ENCODE data around the gene FHL1. TPM values are rescaled to one million over a fixed set of nuclear protein-coding genes. Genes with fewer than 3 reads are reported as not detected.
"Not testable (repeated sequence)": the region's sequence is repeated elsewhere in the genome, so short reads cannot be mapped to it uniquely, and the experiment has no call there.

FHL1 gene
- total RNA-seq, 1 donor from 2014 or later, result 90.6 TPM

DNA sequence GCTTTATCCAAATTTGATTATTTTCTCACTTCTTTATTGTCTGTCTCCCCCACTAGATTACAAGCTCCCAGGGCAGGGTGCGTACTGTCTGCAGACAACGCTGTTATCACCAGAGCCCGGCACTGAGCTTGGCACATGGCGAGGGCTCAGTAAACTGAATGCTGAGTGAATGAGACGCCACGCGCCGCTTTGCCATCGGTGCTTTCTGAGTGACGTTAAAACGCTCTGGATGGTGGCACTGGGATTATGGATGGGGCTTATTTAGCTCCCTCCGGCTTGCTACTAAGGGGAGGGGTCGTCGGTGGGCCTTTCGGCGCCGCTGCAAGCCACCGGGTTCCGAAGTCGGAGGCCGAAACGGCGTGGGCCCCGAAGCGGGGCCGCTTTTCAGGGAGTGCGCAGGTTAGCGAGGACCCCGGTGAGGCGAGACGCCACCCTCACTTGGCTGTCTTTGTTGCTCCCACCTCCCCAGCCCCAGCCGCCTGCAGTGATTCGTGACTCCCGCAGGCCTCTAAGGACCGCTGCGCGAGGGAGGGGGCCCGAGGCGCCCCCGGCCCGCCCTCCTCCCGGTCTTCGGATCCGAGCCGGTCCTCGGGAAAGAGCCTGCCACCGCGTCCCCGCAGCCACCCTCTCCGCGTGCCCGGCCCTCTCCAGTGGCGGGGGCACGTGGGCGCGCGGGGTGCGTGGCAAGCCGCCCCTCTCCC lies 569 bp upstream of the FHL1 start:
- peak in 1 of 2 donors; percentile 42 for DNase-seq (ENCODE audit: low read depth in 2 of 2)

DNA sequence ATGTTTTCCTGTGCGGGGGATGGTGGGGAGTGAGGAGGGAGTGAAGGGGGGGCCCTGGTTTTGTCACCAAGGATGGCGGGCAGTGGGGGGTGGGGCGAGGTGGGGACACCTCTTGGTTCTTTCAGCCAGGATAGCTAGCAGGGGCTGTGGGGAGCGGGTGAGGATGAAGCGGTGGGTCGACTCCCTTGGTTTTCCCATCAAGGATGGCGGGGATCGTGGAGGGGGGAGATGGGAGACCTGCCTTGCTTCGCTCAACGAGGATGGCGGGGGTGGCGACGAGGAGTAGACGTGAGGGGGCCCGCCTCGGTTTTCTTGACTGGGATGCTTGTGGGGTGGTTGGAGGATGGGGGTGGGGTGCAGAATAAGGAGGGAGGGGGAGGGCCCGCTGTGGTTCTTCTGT lies 643 bp downstream of the FHL1 start:
- DNase-seq (ENCODE audit: low read depth in 2 of 2), result no peak

DNA sequence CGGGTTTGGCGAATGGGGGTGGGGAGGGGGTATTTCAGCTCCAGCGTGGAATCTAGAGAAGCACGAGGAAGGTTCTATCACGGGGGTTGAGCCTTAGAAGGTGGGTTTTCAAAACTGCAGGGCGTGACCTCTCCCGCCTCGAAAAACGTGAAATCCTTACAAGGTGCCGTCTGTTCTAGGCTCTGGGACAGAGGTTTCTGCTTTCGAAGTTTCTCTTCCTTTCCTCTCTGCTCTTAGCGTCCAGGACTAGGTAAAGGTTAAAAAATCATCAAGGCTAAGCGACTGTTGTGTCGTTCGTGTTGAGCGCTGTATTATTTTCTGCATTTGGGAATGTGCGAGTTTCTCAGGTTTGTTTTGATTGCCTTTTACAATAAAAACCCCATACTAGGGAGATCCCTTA lies 1.1 kb downstream of the FHL1 start:
- no peak for DNase-seq (ENCODE audit: low read depth in 2 of 2)

DNA sequence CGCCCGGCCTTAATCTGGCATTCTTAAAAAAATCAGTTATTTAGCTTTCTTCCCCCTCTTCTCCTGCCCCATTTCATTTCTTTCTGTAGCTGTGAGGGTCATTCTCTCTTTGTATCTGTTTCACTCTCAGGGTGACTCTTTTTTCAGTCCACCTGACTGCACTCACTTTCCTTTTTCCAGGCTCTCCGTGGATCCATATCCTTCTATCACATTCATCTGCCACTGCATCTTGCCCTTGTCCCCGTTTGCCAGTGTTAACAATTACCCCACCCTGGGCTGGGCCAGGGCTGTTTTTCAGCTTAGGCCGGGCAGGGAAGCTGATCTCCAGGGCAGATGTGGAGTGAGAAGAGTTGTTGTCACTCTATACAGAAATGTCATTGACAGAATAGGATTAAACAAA lies 7.7 kb downstream of the FHL1 start:
- DNase-seq (ENCODE audit: low read depth in 2 of 2), result no peak

DNA sequence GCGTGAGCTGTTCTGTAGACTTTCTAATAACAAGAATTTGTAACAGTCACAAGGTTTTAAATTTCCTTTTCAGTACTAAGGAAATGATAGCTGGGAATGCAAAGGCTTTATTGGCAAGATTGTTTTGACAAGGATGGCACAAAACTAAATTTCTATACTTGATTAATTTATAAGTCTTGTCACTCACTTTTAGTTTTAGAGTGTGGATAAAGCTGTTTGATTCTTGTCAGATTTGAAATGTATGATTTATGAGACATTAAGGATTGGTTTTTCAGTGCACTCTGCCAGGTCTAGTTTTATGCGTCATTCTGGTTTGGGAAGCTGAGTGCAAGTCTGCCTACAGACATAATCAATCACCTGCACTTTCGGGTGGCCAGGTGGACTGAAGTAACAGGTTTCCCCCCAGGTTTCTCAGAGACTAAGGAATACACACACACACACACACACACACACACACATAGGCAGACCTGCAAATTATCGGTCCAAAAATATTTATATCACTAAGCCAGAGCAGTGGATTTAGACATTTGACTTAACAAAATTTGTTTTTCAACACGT lies 9.3 kb downstream of the FHL1 start:
- DNase-seq (ENCODE audit: low read depth in 2 of 2), result no peak

DNA sequence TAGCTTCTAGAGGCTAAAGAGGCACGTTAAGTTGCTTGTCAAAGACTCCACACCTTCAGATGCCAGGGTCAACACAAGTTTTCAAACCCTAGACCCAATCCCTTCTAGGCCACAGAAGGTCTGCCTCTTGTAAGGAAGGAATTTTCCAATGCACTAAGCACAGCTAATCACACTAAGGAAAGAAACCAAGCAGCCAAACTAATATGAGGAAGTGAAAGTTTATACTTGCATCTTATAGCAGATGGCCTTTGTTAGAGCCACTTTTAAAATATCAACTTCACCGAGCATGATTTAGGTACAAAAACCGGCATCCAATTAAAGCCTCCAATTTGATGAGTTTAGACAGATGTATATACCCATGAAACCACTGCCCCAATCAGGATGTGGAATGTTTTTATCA lies 9.9 kb downstream of the FHL1 start:
- DNase-seq (ENCODE audit: low read depth in 2 of 2), result no peak

DNA sequence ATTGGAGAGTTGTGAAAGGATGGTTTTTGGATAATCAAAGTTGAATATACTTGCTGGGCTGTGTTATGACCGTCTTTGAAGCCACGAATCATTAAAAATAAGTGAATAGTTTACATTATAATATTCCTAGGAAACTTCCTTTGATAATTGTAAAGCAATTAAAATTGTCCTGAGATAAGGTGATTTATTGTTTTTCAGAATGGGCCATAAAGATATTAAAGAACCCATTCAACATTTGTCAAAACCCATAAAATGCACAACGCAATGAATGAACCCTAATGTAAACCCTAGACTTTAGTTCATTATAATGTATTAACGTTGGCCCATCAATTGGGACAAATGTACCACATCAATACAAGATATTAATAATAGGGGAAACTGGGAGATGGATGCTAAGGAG lies 11.4 kb downstream of the FHL1 start:
- DNase-seq (ENCODE audit: low read depth in 2 of 2), result no peak

DNA sequence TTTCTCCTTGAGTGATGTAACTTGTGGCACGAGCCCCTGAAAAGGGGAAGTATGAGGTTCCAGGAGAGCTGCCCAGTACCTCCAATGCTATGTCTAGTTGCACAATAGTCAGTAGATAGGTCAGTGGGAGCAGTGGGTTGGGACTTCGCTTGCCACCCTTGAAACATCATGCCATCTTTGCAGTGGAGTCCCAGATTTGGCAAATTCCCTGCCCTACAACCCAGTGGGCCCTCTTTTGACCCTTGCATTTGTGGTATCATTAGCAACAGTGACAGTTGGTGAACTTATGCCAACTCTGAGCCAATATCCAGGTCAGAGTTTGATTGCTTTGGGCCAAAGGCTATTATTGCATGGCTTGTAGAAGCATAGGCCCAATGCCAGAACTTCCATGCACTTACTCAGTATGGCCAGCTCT lies 12.3 kb downstream of the FHL1 start:
- no peak for DNase-seq (ENCODE audit: low read depth in 2 of 2)

DNA sequence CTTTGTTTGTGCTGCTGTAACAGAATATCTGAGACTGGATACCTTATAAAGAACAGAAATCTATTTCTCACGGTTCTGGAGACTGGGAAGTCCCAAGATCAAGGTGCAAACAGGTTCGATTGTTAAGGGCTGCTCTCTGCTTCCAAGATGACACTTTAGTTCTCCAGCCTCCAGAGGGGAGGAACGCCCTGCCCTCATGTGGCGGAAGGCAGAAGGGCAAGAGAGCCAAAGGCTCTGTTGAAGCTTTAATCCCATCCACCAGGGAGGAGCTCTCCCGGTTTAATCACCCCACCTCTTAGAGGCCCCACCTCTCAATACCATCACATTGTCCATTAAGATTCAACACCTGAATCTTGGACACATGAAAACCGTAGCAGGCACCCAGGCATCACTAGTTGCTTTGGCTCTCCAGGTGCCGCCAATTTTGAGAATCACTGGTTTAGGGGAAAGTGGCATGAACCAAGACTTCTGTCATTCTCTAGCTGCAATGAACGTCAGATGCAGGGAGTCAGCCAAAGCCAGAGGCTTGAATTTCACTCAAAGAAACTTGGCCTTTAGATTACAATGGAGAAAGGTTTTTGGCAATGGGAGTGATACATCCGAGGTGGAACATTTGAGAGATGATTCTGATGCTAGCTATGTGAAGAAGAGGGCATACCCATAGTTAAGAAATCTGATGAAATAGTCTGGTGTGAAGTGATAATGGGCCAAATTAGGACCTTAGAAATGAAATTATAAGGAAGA lies 15.7 kb downstream of the FHL1 start:
- peak in 1 of 2 donors; percentile 58 for DNase-seq (ENCODE audit: low read depth in 2 of 2)

DNA sequence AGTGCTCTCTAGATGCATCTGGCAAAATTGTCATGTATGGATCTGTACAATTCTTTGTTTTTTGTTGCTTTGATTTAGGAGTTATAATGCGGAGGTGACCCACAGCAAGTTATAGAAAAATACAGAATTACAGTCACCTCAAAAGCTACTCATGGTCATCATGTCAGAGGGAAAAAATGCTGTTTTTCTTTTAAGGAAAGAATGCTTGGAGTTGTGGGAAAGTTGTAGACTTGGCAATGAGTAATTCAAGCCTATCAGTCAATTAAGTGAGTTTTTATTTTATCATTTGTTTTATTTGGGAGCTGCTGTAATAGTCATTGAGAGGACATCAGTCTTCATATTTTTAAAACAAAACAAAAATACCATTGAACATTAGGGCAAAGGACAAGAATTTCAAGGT lies 16.4 kb downstream of the FHL1 start:
- DNase-seq (ENCODE audit: low read depth in 2 of 2), result no peak

DNA sequence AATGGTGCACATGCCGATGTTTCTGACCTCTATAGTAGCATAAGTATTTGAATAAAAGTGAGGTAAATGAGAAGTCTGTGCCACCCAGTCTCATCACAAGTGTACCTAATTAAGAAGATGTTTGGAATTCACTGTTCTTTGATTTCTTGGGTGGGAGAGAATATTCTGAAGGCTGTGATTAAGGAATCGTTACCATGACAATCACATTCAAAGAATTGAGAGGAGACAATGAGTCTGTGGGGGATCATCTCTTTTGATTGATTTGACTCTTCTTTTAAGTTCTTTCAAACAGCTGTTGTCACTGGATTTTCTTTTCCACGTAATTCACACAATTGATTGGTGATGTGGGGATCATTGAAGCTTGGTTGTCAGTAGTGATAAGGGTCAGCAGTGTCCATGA lies 18.1 kb downstream of the FHL1 start:
- no peak for DNase-seq (ENCODE audit: low read depth in 2 of 2)

DNA sequence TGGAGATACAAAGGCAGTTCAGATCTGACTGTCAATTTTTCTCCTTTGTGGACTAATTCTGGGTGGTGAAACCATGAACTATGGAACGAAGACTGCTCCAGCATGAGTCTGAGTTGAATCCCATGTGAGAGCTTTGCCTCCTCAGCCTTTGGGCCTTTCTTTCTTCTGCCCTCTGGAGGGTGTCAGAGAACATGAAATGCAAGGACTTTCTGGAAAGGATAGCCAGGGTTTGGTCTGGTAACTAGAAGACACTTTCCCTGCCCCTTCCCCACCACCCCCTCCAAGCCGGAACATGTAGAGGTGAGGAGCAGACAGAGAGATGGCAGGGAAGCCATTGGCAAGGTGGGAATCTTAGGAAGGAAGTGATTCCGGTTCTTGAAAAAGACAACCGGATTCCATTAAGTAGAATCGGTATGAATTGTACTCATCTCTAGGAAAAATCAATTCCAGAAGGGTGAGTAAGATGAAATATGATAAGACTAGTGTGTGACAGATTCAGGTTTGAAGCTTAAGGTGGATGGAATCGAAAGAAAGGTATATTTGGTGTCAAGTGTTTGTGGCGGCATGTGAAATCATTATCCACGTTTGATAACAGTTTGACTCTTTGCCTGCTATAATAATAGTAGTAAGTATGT lies 19.0 kb downstream of the FHL1 start:
- peak in 1 of 2 donors; percentile 45 for DNase-seq (ENCODE audit: low read depth in 2 of 2)

DNA sequence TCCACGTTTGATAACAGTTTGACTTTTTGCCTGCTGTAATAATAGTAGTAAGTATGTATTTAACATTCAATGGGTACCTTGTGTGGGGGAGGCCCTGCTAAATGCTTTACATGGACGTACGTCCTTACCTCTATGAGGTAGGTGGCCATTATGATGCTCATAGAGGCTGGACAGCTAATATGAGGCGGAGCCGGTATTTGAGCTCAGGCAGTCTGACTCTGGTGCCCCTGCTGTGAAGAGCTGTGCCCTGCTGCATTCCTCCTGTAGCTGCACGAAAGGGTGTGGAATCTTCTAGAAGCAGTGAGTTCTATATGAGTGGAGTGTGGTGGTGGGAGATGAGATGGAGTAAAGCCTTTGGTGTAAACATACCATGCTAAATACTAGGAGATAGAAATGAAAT lies 20.7 kb downstream of the FHL1 start:
- DNase-seq (ENCODE audit: low read depth in 2 of 2), result not testable (repeated sequence)

DNA sequence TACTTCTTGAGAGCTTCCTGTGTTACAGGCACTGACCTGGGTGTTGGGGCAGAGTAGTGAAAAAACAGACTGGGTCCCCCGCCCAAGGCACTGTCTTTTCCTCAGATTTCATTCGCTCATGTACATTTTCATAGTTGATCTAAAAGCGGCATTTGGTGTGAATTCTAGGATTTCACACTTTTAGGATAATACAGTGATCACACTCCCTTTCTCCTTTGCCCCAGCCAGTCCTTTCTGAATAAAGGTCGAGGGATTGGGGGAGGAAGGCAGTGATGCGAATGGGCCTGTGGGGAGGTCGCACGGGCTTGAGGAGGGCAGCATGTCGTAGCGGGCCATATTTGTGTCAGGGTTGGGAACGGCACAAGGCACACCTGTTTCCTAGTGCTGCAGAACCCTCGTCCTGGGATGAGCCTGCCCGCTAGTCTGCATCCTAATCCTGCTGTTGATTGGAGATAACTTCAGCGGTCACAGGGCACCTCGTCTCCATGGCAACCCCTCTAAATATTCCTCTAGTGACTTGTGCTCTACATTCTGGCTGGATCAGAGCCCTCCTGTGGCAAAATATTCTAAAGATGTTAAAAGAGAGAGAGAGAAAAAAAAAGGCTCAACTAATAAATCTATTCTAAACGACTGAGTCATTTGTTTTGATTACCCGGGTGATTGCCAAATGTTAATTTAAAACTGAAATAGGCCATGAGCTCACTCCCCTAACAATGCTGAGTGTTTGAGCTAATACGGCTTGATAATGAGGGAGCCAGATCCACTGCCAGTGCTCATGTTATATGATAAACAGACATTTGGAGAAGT lies 21.8 kb downstream of the FHL1 start:
- peak; percentile 96 to 97 for DNase-seq (ENCODE audit: low read depth in 2 of 2)

DNA sequence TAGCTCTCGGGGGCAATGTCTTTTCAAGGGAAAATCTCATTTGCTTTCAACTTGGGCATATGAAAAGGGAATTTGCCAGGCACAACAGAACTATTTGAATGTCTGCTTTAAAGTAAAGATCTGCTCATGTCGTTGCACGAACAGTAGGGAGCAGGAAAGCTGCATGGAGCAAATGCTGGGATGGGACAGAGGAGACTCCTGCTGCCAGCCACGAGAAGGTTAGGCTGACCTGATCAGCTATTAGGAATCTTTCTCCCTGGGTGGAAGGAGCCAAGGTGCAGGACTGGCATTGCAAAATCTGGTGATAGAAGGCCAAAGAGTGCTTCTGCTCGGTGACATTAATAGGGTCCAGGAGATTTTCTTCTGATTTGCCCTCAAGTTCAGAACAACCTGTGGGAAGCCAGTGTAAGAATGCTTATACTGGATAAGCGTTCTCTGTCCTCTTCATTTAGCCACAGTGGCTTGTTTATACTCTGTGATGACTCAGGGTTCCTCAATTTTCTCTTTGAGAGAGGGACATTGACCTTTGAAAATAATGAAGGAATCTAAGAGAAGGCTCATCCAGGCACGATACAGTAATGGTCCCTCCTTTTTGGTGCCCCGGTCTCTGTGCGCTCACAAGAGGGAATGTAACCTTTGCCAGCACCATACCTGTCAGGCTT lies 22.9 kb downstream of the FHL1 start:
- peak in 1 of 2 donors; percentile 57 for DNase-seq (ENCODE audit: low read depth in 2 of 2)

DNA sequence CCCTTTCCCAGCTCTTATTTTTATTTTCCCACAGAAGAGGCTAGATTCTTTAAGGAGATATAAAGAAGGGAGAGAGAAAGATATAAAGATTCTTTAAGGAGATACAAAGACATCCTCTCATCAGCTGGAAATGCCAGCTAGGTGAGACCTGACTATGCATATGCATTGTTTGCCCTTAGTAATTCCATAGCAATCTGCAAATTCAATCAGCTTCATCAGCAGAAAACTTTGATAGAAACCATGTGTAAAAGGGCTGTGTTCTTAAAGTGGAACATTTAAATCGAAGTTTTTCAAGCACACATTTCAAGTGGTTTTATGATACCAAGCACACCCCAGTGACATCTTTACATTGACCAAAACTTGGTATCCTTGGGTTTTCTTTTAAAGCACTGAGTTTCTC lies 24.1 kb downstream of the FHL1 start:
- no peak for DNase-seq (ENCODE audit: low read depth in 2 of 2)

DNA sequence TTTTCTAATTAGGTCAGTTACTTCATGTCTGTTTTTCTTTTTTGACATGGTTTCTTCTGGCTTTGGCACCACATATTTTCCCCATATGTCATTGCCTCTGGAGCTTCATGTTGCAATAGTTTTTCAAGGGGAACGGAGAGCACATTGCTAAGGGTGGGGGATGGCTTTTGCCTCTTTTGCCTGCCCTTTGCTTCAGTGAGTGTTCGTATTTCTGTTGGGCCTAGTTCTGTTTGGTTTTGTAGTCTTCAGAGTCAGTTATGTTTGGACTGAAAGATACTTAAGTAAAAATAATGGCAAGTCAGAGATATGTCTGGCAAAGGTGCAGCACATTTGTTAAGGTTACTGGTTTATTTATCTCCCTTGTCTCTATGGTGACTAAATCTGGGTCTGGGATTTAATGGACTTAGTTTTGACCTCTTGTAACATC lies 29.1 kb downstream of the FHL1 start:
- DNase-seq (ENCODE audit: low read depth in 2 of 2), result no peak

DNA sequence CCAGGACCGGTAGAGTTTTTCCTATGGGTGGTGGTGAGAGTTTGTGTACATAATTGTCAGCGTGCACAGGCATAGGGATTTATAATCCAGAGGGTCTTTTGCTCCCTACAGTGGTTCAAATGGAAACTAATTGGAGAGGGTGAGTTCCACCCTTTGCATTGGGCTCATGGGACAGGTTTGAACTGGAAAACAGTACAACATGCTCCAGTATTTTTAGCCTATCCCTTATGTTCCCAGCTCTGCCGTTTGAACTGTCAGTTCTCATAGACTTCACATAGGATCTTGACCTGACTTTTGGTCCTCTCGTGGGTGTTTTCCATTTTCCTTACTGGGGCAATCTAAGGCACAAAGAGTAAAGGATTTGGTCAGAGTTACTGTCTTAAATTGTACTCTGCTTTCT lies 31.8 kb downstream of the FHL1 start:
- no peak for DNase-seq (ENCODE audit: low read depth in 2 of 2)

DNA sequence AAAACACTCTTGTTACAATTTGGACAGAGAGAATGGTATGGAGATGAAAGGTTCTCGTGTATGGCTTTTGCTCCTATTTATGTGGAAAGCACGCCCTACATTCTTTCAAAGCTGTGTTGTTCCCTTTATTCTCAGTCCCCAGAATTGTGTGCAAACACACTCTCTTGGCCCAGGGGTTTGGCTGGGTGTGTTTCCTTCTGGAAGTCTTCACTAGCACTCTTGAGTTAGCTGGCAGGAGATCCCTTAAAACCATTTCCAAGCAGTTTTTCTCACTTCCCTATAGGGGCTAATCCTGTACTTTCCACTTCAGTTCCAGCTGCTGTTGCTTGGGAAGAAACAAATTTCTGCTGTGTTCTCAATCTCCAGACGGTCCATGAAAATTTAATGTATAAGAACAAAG lies 35.1 kb downstream of the FHL1 start:
- DNase-seq (ENCODE audit: low read depth in 2 of 2), result no peak

DNA sequence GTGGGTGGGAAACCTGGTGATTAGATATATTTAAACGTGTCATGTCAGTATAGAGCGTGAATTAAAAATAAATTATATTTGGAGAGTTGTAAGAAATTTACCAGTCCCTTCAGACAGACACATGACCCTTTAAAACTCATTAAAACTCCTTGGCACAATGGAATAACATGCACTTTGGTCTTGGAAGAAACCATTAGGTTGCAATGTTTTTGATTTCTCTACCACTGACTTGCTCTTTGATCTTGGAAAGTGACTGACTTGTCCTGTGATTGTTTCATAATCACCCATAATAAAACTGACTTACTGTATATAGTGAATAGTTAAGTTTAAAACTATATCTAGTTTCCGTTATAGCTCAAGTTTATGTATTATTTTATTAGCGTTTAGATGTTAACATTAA lies 35.8 kb downstream of the FHL1 start:
- no peak for DNase-seq (ENCODE audit: low read depth in 2 of 2)

DNA sequence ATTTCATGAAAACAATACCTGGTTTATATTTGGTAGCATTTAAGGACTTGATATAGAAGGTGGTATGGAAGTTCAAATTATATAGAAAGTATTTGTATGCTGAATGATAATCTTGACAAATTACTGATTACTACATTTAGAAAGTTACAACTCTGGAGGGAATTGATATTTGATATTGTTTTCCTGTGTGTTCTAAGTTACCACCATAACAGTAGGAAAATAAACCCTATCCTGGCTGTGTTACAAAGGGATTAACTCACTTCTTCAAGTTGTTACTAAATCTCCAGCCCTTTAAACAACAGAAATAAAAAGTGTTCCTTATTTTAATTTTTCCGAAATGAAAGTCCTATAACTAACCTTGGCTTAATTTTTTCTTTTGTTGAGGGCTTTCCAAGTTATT lies 36.6 kb downstream of the FHL1 start:
- DNase-seq (ENCODE audit: low read depth in 2 of 2), result peak in 1 of 2 donors; percentile 17

Measured in dermis microvascular lymphatic vessel endothelial cell (primary cell).